ENCODE data around the gene GHSR. TPM values are rescaled to one million over a fixed set of nuclear protein-coding genes. Genes with fewer than 3 reads are reported as not detected.
A peak's percentile ranks its signal among the peaks of the same experiment; 100 is the strongest.

Gene GHSR
- polyA plus RNA-seq, 2 of the 4 experiments (the other 2 are of a cell fraction) = not detected

DNA sequence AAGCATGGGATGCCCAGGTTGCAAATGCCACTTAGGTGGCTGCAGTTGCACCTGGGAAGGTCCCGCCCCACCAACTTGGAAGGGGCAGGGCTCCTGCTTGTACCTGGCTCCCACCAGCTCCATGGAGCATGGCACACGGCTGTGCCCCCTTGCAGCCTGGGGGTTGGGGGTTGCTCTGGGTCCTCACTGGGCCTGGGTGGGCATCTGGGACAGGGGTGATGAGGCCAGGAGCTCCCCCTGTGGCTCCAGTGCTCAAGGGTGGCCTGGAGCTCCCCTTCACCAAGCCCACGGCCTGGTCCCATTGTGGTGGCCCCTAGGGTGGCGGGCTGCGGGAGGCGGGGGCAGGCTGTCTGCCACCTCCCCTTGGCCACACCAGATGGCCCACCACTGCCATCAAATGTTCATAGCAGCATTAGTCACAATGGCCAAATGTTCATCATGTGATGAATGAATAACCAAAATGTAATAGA lies 36.7 kb downstream of the GHSR start (continued):
- TF ChIP-seq, protein P1, sequence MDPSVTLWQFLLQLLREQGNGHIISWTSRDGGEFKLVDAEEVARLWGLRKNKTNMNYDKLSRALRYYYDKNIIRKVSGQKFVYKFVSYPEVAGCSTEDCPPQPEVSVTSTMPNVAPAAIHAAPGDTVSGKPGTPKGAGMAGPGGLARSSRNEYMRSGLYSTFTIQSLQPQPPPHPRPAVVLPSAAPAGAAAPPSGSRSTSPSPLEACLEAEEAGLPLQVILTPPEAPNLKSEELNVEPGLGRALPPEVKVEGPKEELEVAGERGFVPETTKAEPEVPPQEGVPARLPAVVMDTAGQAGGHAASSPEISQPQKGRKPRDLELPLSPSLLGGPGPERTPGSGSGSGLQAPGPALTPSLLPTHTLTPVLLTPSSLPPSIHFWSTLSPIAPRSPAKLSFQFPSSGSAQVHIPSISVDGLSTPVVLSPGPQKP (IDR thresholded peaks at IDR 0.05; ENCODE audit: low read depth, low read length) = no peak
- TF ChIP-seq EHMT2 (IDR thresholded peaks at IDR 0.05; ENCODE audit: low read depth) = no peak
- no peak for TF ChIP-seq FOSB (CRISPR knock-in tag; IDR thresholded peaks at IDR 0.05)
- no peak for TF ChIP-seq HES2 (IDR thresholded peaks at IDR 0.05)
- TF ChIP-seq HOXA7 (CRISPR knock-in tag; IDR thresholded peaks at IDR 0.05) = no peak
- TF ChIP-seq, protein P2, sequence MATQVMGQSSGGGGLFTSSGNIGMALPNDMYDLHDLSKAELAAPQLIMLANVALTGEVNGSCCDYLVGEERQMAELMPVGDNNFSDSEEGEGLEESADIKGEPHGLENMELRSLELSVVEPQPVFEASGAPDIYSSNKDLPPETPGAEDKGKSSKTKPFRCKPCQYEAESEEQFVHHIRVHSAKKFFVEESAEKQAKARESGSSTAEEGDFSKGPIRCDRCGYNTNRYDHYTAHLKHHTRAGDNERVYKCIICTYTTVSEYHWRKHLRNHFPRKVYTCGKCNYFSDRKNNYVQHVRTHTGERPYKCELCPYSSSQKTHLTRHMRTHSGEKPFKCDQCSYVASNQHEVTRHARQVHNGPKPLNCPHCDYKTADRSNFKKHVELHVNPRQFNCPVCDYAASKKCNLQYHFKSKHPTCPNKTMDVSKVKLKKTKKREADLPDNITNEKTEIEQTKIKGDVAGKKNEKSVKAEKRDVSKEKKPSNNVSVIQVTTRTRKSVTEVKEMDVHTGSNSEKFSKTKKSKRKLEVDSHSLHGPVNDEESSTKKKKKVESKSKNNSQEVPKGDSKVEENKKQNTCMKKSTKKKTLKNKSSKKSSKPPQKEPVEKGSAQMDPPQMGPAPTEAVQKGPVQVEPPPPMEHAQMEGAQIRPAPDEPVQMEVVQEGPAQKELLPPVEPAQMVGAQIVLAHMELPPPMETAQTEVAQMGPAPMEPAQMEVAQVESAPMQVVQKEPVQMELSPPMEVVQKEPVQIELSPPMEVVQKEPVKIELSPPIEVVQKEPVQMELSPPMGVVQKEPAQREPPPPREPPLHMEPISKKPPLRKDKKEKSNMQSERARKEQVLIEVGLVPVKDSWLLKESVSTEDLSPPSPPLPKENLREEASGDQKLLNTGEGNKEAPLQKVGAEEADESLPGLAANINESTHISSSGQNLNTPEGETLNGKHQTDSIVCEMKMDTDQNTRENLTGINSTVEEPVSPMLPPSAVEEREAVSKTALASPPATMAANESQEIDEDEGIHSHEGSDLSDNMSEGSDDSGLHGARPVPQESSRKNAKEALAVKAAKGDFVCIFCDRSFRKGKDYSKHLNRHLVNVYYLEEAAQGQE (IDR thresholded peaks at IDR 0.05) = no peak
- TF ChIP-seq JUNB (IDR thresholded peaks at IDR 0.05) = no peak

GRCh38 chr3:172410702-172411477 lies 37.4 kb downstream of the GHSR start:
- Histone ChIP-seq H3K4me3 (no peak overlapping the region), H3K4me1 (no peaks in the 10 kb centered on the region), H3K27ac (no peak overlapping the region), H3K9me3 (no peaks in the 10 kb centered on the region), H3K4me2 (no peak overlapping the region)
- 80% methylated on average over 3 of the region's 13 CpGs for WGBS (ENCODE audit: missing lambda C conversion rate)
- peak; percentile 42; a peak in 5 of 6 replicates for ATAC-seq
- no peak for TF ChIP-seq NFE2L2 (conservative IDR thresholded peaks at IDR 0.05; ENCODE audit: low read length)
- no peak for TF ChIP-seq POLR2A (IDR thresholded peaks at IDR 0.05; ENCODE audit: low read length)
- TF ChIP-seq HOXB5 (CRISPR knock-in tag; IDR thresholded peaks at IDR 0.05) = no peak
- TF ChIP-seq CEBPB (IDR thresholded peaks at IDR 0.05) = no peak
- no peak for TF ChIP-seq ESRRA (IDR thresholded peaks at IDR 0.05; ENCODE audit: borderline replicate concordance, low read length)
- TF ChIP-seq USF2 (IDR thresholded peaks at IDR 0.05) = no peak
- TF ChIP-seq TFCP2L1 (CRISPR knock-in tag; IDR thresholded peaks at IDR 0.05) = no peak
- TF ChIP-seq SMC3 (IDR thresholded peaks at IDR 0.05) = no peak
- TF ChIP-seq CBX8 (IDR thresholded peaks at IDR 0.05) = no peak
- no peak for TF ChIP-seq HOXA7 (CRISPR knock-in tag; IDR thresholded peaks at IDR 0.05)
- TF ChIP-seq HEYL (CRISPR knock-in tag; IDR thresholded peaks at IDR 0.05) = no peak
- TF ChIP-seq HOXB13 (CRISPR knock-in tag; IDR thresholded peaks at IDR 0.05; ENCODE audit: low read depth) = no peak
- TF ChIP-seq, protein P3, sequence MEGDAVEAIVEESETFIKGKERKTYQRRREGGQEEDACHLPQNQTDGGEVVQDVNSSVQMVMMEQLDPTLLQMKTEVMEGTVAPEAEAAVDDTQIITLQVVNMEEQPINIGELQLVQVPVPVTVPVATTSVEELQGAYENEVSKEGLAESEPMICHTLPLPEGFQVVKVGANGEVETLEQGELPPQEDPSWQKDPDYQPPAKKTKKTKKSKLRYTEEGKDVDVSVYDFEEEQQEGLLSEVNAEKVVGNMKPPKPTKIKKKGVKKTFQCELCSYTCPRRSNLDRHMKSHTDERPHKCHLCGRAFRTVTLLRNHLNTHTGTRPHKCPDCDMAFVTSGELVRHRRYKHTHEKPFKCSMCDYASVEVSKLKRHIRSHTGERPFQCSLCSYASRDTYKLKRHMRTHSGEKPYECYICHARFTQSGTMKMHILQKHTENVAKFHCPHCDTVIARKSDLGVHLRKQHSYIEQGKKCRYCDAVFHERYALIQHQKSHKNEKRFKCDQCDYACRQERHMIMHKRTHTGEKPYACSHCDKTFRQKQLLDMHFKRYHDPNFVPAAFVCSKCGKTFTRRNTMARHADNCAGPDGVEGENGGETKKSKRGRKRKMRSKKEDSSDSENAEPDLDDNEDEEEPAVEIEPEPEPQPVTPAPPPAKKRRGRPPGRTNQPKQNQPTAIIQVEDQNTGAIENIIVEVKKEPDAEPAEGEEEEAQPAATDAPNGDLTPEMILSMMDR (IDR thresholded peaks at IDR 0.05) = no peak
- TF ChIP-seq, protein P4, sequence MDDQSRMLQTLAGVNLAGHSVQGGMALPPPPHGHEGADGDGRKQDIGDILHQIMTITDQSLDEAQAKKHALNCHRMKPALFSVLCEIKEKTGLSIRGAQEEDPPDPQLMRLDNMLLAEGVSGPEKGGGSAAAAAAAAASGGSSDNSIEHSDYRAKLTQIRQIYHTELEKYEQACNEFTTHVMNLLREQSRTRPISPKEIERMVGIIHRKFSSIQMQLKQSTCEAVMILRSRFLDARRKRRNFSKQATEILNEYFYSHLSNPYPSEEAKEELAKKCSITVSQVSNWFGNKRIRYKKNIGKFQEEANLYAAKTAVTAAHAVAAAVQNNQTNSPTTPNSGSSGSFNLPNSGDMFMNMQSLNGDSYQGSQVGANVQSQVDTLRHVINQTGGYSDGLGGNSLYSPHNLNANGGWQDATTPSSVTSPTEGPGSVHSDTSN (IDR thresholded peaks at IDR 0.05) = no peak
- no peak for TF ChIP-seq BCL3 (IDR thresholded peaks at IDR 0.05)
- TF ChIP-seq PHF8 (IDR thresholded peaks at IDR 0.05; ENCODE audit: borderline replicate concordance, low read depth) = no peak
- POLR2A ChIA-PET = no interaction called here
- CTCF ChIA-PET = interaction anchor here (0.5 kb wide), 1 partner anchor 20 kb away, joined by 6 read pairs; no protein-coding TSS in a partner anchor
- no peak for FAIRE-seq
- DNase-seq (ENCODE audit: low read depth in 1 of 2, low spot score in 1 of 2) = no peak

All from A549 (cell line).